ENCODE results near the gene CHDH.

Gene CHDH

GRCh38 chr3:53773611-53774368 lies 72.4 kb downstream of the CHDH start:
- Histone ChIP-seq H3K27ac (ENCODE audit: poor library complexity, severe bottlenecking) (no peak overlapping the region), H3K36me3 (ENCODE audit: low read depth) (no peaks in the 10 kb centered on the region), H3K4me3 (ENCODE audit: severe bottlenecking) (no peak overlapping the region), H3K27me3 (ENCODE audit: insufficient read depth, poor library complexity, severe bottlenecking) (no peaks in the 10 kb centered on the region), H3K9me3 (ENCODE audit: severe bottlenecking) (no peaks in the 10 kb centered on the region), H3K4me1 (ENCODE audit: insufficient read depth, poor library complexity, severe bottlenecking) (no peaks in the 10 kb centered on the region)
- ATAC-seq (ENCODE audit: low read depth) (0 out of 3 replicates have a peak, but pooled peaks have one; percentile 35), DNase-seq (ENCODE audit: low spot score) (no peak)
- no peak for TF ChIP-seq CTCF (IDR thresholded peaks at IDR 0.05; ENCODE audit: poor library complexity, severe bottlenecking)

GRCh38 chr3:53773021-53773436 lies 73.2 kb downstream of the CHDH start:
- DNase-seq (ENCODE audit: low spot score) = no peak
- ATAC-seq (ENCODE audit: low read depth) = no peak

GRCh38 chr3:53772562-53772961 lies 73.7 kb downstream of the CHDH start:
- no peak for ATAC-seq (ENCODE audit: low read depth)
- H3K4me3 ChIP-seq (ENCODE audit: severe bottlenecking) = no peak overlapping the region

More at GRCh38 chr3:53773021-53773436, 73.2 kb downstream of the CHDH start:
- Histone ChIP-seq H3K9me3 (ENCODE audit: severe bottlenecking) (no peaks in the 10 kb centered on the region), H3K36me3 (ENCODE audit: low read depth) (no peaks in the 10 kb centered on the region), H3K27ac (ENCODE audit: poor library complexity, severe bottlenecking) (no peak overlapping the region), H3K4me1 (ENCODE audit: insufficient read depth, poor library complexity, severe bottlenecking) (no peaks in the 10 kb centered on the region), H3K27me3 (ENCODE audit: insufficient read depth, poor library complexity, severe bottlenecking) (no peaks in the 10 kb centered on the region), H3K4me3 (ENCODE audit: severe bottlenecking) (no peak overlapping the region)
- no peak for TF ChIP-seq CTCF (IDR thresholded peaks at IDR 0.05; ENCODE audit: poor library complexity, severe bottlenecking)

GRCh38 chr3:53768478-53769459 lies 77.5 kb downstream of the CHDH start:
- H3K27me3 ChIP-seq (ENCODE audit: insufficient read depth, poor library complexity, severe bottlenecking) = no peaks in the 10 kb centered on the region
- no peak for TF ChIP-seq CTCF (IDR thresholded peaks at IDR 0.05; ENCODE audit: poor library complexity, severe bottlenecking)
- H3K27ac ChIP-seq (ENCODE audit: poor library complexity, severe bottlenecking) = no peak overlapping the region
- no peaks in the 10 kb centered on the region for H3K4me1 ChIP-seq (ENCODE audit: insufficient read depth, poor library complexity, severe bottlenecking)
- no peak overlapping the region for H3K4me3 ChIP-seq (ENCODE audit: severe bottlenecking)
- DNase-seq (ENCODE audit: low spot score) = no peak
- ATAC-seq (ENCODE audit: low read depth) = no peak
- H3K9me3 ChIP-seq (ENCODE audit: severe bottlenecking) = no peaks in the 10 kb centered on the region
- no peaks in the 10 kb centered on the region for H3K36me3 ChIP-seq (ENCODE audit: low read depth)

More at GRCh38 chr3:53772562-53772961, 73.7 kb downstream of the CHDH start:
- Histone ChIP-seq H3K27ac (ENCODE audit: poor library complexity, severe bottlenecking) (no peak overlapping the region), H3K36me3 (ENCODE audit: low read depth) (no peaks in the 10 kb centered on the region), H3K27me3 (ENCODE audit: insufficient read depth, poor library complexity, severe bottlenecking) (no peaks in the 10 kb centered on the region), H3K9me3 (ENCODE audit: severe bottlenecking) (no peaks in the 10 kb centered on the region), H3K4me1 (ENCODE audit: insufficient read depth, poor library complexity, severe bottlenecking) (no peaks in the 10 kb centered on the region)
- DNase-seq (ENCODE audit: low spot score) = no peak
- no peak for TF ChIP-seq CTCF (IDR thresholded peaks at IDR 0.05; ENCODE audit: poor library complexity, severe bottlenecking)
